ENCODE data around the gene CCDC126. TPM values are rescaled to one million over a fixed set of nuclear protein-coding genes. Genes with fewer than 3 reads are reported as not detected.

CCDC126 gene
- total and polyA plus RNA-seq, 2 of the 8 experiments (the other 6 are each of a cell fraction or from before 2014, with no cell fraction given) = 1.4 to 5.3 TPM

DNA sequence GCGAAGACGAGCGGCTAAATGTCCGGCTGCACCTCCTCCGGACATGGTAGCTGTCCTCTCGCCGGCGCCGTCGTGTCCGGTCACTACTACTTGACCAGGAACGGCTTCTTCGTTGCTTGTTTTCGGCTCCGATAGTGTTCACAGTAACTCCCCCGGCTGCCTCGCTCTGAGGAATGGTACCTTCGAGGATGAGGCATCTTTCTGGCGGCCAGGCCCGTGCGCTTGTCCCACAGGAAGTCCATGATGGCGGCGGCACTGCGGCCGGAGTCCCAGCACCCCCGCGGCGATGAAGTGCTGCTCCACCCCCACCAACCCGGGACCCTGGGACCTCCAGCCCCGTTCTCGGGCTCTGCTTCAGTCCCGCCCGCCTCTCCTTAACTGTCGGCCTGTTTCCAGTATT, 11.0 kb upstream of the CCDC126 start:
- H4K8ac ChIP-seq (ENCODE audit: extremely low read depth, insufficient read depth, low read length) = no peak overlapping the region; the same call in 1 of the 2 replicates
- DNase-seq (ENCODE audit: low read depth in 1 of 2, low spot score in 2 of 2) (no peak), FAIRE-seq (no peak)
- H2BK15ac ChIP-seq (ENCODE audit: low read length) = no peak overlapping the region
- no peak overlapping the region for H3K23ac ChIP-seq (ENCODE audit: insufficient read length)
- no peak overlapping the region for H2BK20ac ChIP-seq (ENCODE audit: low read length)
- ChIA-PET CTCF (ENCODE audit: partially characterized antibody) (interaction anchor here (1.0 to 1.5 kb wide), 4 partner anchors 13 to 111 kb away, joined by 3 to 8 read pairs (median 4); no protein-coding TSS in a partner anchor), POLR2A (ENCODE audit: partially characterized antibody) (interaction anchor here (1.1 kb wide), 1 partner anchor 108 kb away, joined by 3 read pairs; no protein-coding TSS in a partner anchor)
- H3K79me1 ChIP-seq (ENCODE audit: low read depth, low read length) = no peaks in the 10 kb centered on the region
- no peak overlapping the region for H4K91ac ChIP-seq (replicated peaks; ENCODE audit: insufficient read length, low read length)
- no peak overlapping the region for H3K4me2 ChIP-seq (ENCODE audit: insufficient read depth in 1 of 2, low read depth in 2 of 2, low read length in 2 of 2)
- WGBS, 2 experiments (ENCODE audit: extremely low coverage in 1 of 2, insufficient coverage in 1 of 2, insufficient read length in 1 of 2, insufficient replicate concordance in 2 of 2, low coverage in 1 of 2, low lambda C conversion rate in 2 of 2, missing lambda C conversion rate in 1 of 2) = 96% methylated on average over 34 of the region's 34 CpGs; no CpG with 5 or more reads in 1 of the 2 experiments
- no peaks in the 10 kb centered on the region for H3K4me1 ChIP-seq (replicated peaks in 1 of 4; ENCODE audit: control insufficient read depth in 3 of 4, insufficient read depth in 4 of 4, low read length in 3 of 4)
- H3K23me2 ChIP-seq (ENCODE audit: low read depth, low read length) = no peaks in the 10 kb centered on the region
- no peak overlapping the region for H3K14ac ChIP-seq (ENCODE audit: insufficient read length)
- no peak overlapping the region for H3K56ac ChIP-seq (replicated peaks; ENCODE audit: insufficient read length, low read depth, low read length)
- H3K9ac ChIP-seq (replicated peaks in 1 of 4; ENCODE audit: extremely low read depth in 1 of 4, low read depth in 3 of 4, low read length in 3 of 4) = no peak overlapping the region
- no peak overlapping the region for H3K4me3 ChIP-seq (ENCODE audit: extremely low read depth in 1 of 4, insufficient read depth in 2 of 4, low read depth in 3 of 4, low read length in 4 of 4)
- H3K18ac ChIP-seq (ENCODE audit: extremely low read depth, low read length) = no peak overlapping the region
- no peak overlapping the region for H3K4ac ChIP-seq (replicated peaks; ENCODE audit: insufficient read length, low read depth, low read length)
- H3K9me3 ChIP-seq (ENCODE audit: insufficient read depth in 2 of 2, low read depth in 1 of 2, low read length in 1 of 2) = no peaks in the 10 kb centered on the region
- H2AK5ac ChIP-seq (ENCODE audit: low read depth, low read length) = no peak overlapping the region
- no peaks in the 10 kb centered on the region for H3K27me3 ChIP-seq (replicated peaks in 1 of 4; ENCODE audit: control insufficient read depth in 3 of 4, extremely low read depth in 1 of 4, insufficient read depth in 3 of 4, low read length in 3 of 4)
- H4K20me1 ChIP-seq (replicated peaks in 1 of 2; ENCODE audit: control insufficient read depth in 1 of 2, insufficient read depth in 2 of 2, low read length in 2 of 2) = no peaks in the 10 kb centered on the region
- no peak overlapping the region for H3K27ac ChIP-seq (ENCODE audit: low read depth, low read length)
- H4K5ac ChIP-seq (ENCODE audit: insufficient read length, low read depth, low read length) = no peak overlapping the region
- H3K36me3 ChIP-seq (ENCODE audit: control insufficient read depth in 2 of 4, insufficient read depth in 4 of 4, low read length in 3 of 4) = no peaks in the 10 kb centered on the region
- no peak overlapping the region for H2AFZ ChIP-seq (ENCODE audit: low read length)
- H3K79me2 ChIP-seq (ENCODE audit: control insufficient read depth in 1 of 2, insufficient read depth in 2 of 2, low read length in 2 of 2) = no peaks in the 10 kb centered on the region
- no peak overlapping the region for H2BK12ac ChIP-seq (ENCODE audit: low read depth, low read length)
- H2BK5ac ChIP-seq (ENCODE audit: low read depth, low read length) = no peak overlapping the region
- no peak overlapping the region for H2BK120ac ChIP-seq (replicated peaks; ENCODE audit: low read depth, low read length)
- TF ChIP-seq ZNF274 (IDR thresholded peaks at IDR 0.05; ENCODE audit: borderline replicate concordance, extremely low read depth, low read length) (no peak), JUND (IDR thresholded peaks at IDR 0.05; ENCODE audit: low read length) (no peak), ASH2L (IDR thresholded peaks at IDR 0.05; ENCODE audit: low read length) (no peak), SIX5 (IDR thresholded peaks at IDR 0.05; ENCODE audit: low read depth, low read length) (no peak), SAP30 (IDR thresholded peaks at IDR 0.05; ENCODE audit: insufficient read depth, insufficient replicate concordance, low read length) (no peak), HDAC6 (IDR thresholded peaks at IDR 0.05; ENCODE audit: low read depth, low read length) (no peak), EZH2 (IDR thresholded peaks at IDR 0.05; ENCODE audit: low read depth, low read length, severe bottlenecking) (no peak), GABPA (IDR thresholded peaks at IDR 0.05; ENCODE audit: borderline replicate concordance, insufficient read depth, low read length) (no peak), SP4 (IDR thresholded peaks at IDR 0.05; ENCODE audit: low read length) (no peak), HDAC2 (IDR thresholded peaks at IDR 0.05; ENCODE audit: borderline replicate concordance in 1 of 2, low read depth in 2 of 2, low read length in 2 of 2) (no peak), SIN3A (conservative IDR thresholded peaks at IDR 0.05 in 1 of 2, IDR thresholded peaks at IDR 0.05 in 1 of 2; ENCODE audit: low read depth in 1 of 2, low read length in 2 of 2) (no peak), SIRT6 (IDR thresholded peaks at IDR 0.05; ENCODE audit: low read length) (no peak)
- TF ChIP-seq, protein P1, sequence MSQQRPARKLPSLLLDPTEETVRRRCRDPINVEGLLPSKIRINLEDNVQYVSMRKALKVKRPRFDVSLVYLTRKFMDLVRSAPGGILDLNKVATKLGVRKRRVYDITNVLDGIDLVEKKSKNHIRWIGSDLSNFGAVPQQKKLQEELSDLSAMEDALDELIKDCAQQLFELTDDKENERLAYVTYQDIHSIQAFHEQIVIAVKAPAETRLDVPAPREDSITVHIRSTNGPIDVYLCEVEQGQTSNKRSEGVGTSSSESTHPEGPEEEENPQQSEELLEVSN (IDR thresholded peaks at IDR 0.05) = no peak
